ENCODE data around the gene VPS11.

Gene VPS11

GRCh38 chr11:119106564-119107537, 39.2 kb downstream of the VPS11 start, which contains the start of gene C2CD2L:
Gene C2CD2L, plus strand, starts transcription at chr11:119107344. Its CDS starts 398 bp downstream, at chr11:119107742.
- TF ChIP-seq L3MBTL2 (conservative IDR thresholded peaks at IDR 0.05) (peak; percentile 55; the same call in 1 of the 2 replicates), ELF4 (IDR thresholded peaks at IDR 0.05) (no peak), CTBP1 (IDR thresholded peaks at IDR 0.05; ENCODE audit: borderline replicate concordance) (no peak), HDGF (IDR thresholded peaks at IDR 0.05; ENCODE audit: borderline replicate concordance) (no peak), FOXM1 (IDR thresholded peaks at IDR 0.05; ENCODE audit: borderline replicate concordance) (no peak), FOXA1 (IDR thresholded peaks at IDR 0.05) (no peak), NFRKB (IDR thresholded peaks at IDR 0.05) (no peak), PKNOX1 (IDR thresholded peaks at IDR 0.05) (no peak), ZNF384 (IDR thresholded peaks at IDR 0.05) (no peak)
- POLR2A ChIA-PET, result interaction anchor here (0.6 to 7.0 kb wide), 22 partner anchors 9 to 1421 kb away, joined by 3 to 67 read pairs (median 4); partner anchors contain the start of genes CBL, HINFP, HMBS and HYOU1
- CTCF ChIA-PET, result interaction anchor here (0.5 to 1.3 kb wide), 4 partner anchors 13 to 232 kb away, joined by 3 to 5 read pairs (median 4); partner anchors contain the start of gene NLRX1
- peak; percentile 90 for DNase-seq (ENCODE audit: extremely low spot score)

GRCh38 chr11:119107538-119108145, 40.0 kb downstream of the VPS11 start:
- CTCF ChIA-PET, result interaction anchor here (1.1 kb wide), 1 partner anchor 61 kb away, joined by 5 read pairs; the partner anchor contains the start of gene NLRX1
- DNase-seq (ENCODE audit: extremely low spot score), result peak; percentile 28
- POLR2A ChIA-PET, result interaction anchor here (0.8 to 7.0 kb wide), 15 partner anchors 9 to 343 kb away, joined by 3 to 67 read pairs (median 7); partner anchors contain the start of genes CBL, HINFP, HMBS and HYOU1
- TF ChIP-seq ZNF384 (IDR thresholded peaks at IDR 0.05), result no peak
- no peak for TF ChIP-seq SP1 (IDR thresholded peaks at IDR 0.05)
- TF ChIP-seq TARDBP (IDR thresholded peaks at IDR 0.05), result no peak
- no peak for TF ChIP-seq CTBP1 (IDR thresholded peaks at IDR 0.05; ENCODE audit: borderline replicate concordance)
- no peak for TF ChIP-seq BHLHE40 (IDR thresholded peaks at IDR 0.05; ENCODE audit: borderline replicate concordance)
- no peak for TF ChIP-seq NFRKB (IDR thresholded peaks at IDR 0.05)
- TF ChIP-seq ARNT (IDR thresholded peaks at IDR 0.05), result no peak
- no peak for TF ChIP-seq HDGF (IDR thresholded peaks at IDR 0.05; ENCODE audit: borderline replicate concordance)
- no peak for TF ChIP-seq LEF1 (IDR thresholded peaks at IDR 0.05; ENCODE audit: borderline replicate concordance)
- TF ChIP-seq ELF4 (IDR thresholded peaks at IDR 0.05), result no peak
- no peak for TF ChIP-seq FOXA1 (IDR thresholded peaks at IDR 0.05)
- no peak for TF ChIP-seq FOXK2 (IDR thresholded peaks at IDR 0.05)
- no peak for TF ChIP-seq FOXM1 (IDR thresholded peaks at IDR 0.05; ENCODE audit: borderline replicate concordance)
- TF ChIP-seq PKNOX1 (IDR thresholded peaks at IDR 0.05), result no peak
- no peak for TF ChIP-seq L3MBTL2 (conservative IDR thresholded peaks at IDR 0.05)
- no peak for TF ChIP-seq SUZ12 (IDR thresholded peaks at IDR 0.05)

- TF ChIP-seq NFRKB (IDR thresholded peaks at IDR 0.05) (no peak), FOXM1 (IDR thresholded peaks at IDR 0.05; ENCODE audit: borderline replicate concordance) (no peak), TARDBP (IDR thresholded peaks at IDR 0.05) (no peak), PKNOX1 (IDR thresholded peaks at IDR 0.05) (peak; percentile 49), FOXA1 (IDR thresholded peaks at IDR 0.05) (no peak)
- ChIA-PET CTCF (no interaction called here), POLR2A (interaction anchor here (7.0 kb wide), 1 partner anchor 13 kb away, joined by 67 read pairs; the partner anchor contains the start of gene HINFP)
- DNase-seq (ENCODE audit: extremely low spot score), result peak; percentile 39
Observed at GRCh38 chr11:119108146-119108856, 40.7 kb downstream of the VPS11 start.

GRCh38 chr11:119108857-119109221, 41.2 kb downstream of the VPS11 start:
- ChIA-PET POLR2A (interaction anchor here (0.8 to 7.0 kb wide), 2 partner anchors 10 to 12 kb away, joined by 3 to 67 read pairs; partner anchors contain the start of gene HINFP), CTCF (no interaction called here)
- no peak for DNase-seq (ENCODE audit: extremely low spot score)

More at GRCh38 chr11:119108857-119109221, 41.2 kb downstream of the VPS11 start:
- no peak for TF ChIP-seq L3MBTL2 (conservative IDR thresholded peaks at IDR 0.05)
- no peak for TF ChIP-seq LEF1 (IDR thresholded peaks at IDR 0.05; ENCODE audit: borderline replicate concordance)
- TF ChIP-seq FOXA1 (IDR thresholded peaks at IDR 0.05), result no peak
- TF ChIP-seq FOXK2 (IDR thresholded peaks at IDR 0.05), result no peak
- no peak for TF ChIP-seq BHLHE40 (IDR thresholded peaks at IDR 0.05; ENCODE audit: borderline replicate concordance)
- TF ChIP-seq ZNF384 (IDR thresholded peaks at IDR 0.05), result no peak
- TF ChIP-seq HDGF (IDR thresholded peaks at IDR 0.05; ENCODE audit: borderline replicate concordance), result no peak
- no peak for TF ChIP-seq SUZ12 (IDR thresholded peaks at IDR 0.05)
- TF ChIP-seq NFRKB (IDR thresholded peaks at IDR 0.05), result no peak
- TF ChIP-seq PKNOX1 (IDR thresholded peaks at IDR 0.05), result no peak
- TF ChIP-seq ELF4 (IDR thresholded peaks at IDR 0.05), result no peak
- TF ChIP-seq CTBP1 (IDR thresholded peaks at IDR 0.05; ENCODE audit: borderline replicate concordance), result no peak
- no peak for TF ChIP-seq FOXM1 (IDR thresholded peaks at IDR 0.05; ENCODE audit: borderline replicate concordance)
- no peak for TF ChIP-seq ARNT (IDR thresholded peaks at IDR 0.05)
- no peak for TF ChIP-seq SP1 (IDR thresholded peaks at IDR 0.05)
- no peak for TF ChIP-seq TARDBP (IDR thresholded peaks at IDR 0.05)

Measured in HEK293T (cell line).